Measurements from ENCODE around the gene PHF23. TPM values are rescaled to one million over a fixed set of nuclear protein-coding genes. Genes with fewer than 3 reads are reported as not detected.
A peak's percentile ranks its signal among the peaks of the same experiment; 100 is the strongest.

Gene PHF23
- total RNA-seq, 1 experiment from 2014 or later = 32.7 TPM

DNA sequence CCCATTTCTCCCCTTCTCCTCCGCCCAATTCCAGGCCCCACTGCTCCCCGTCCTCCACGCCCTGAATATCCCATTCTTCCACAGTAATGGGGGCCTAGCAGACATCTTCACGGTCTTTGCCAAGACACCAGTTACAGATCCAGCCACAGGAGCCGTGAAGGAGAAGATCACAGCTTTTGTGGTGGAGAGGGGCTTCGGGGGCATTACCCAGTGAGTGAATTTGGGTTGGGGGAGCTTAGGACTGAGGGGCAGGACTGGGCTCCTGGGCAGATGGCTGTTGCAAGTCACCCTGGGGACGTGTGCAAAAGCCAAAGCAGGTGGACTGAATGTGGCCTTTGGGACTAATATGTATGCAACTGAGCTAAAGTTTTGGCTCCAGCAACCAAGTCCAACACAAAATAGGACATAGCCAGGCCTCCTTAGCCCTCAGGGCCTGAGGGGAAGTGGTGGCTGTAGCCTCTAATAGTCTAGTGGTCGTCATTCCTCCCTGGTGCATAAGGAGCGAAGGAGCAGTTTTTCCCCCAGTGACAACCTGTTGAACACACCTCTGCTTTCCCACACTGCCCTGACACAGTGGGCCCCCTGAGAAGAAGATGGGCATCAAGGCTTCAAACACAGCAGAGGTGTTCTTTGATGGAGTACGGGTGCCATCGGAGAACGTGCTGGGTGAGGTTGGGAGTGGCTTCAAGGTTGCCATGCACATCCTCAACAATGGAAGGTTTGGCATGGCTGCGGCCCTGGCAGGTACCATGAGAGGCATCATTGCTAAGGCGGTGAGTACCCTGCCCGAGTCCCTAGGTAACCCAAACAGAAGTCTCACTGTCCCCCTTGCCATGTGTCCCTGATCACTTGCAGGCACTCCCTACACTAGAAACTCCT is 16.9 kb downstream of the PHF23 start:
- no peak for ATAC-seq
- TF ChIP-seq EZH2 (IDR thresholded peaks at IDR 0.05; ENCODE audit: low read length, unreplicated experiment) (no peak), EZH2phosphoT487 (IDR thresholded peaks at IDR 0.05; ENCODE audit: borderline replicate concordance, low read length) (no peak)
- TF ChIP-seq, protein P1, sequence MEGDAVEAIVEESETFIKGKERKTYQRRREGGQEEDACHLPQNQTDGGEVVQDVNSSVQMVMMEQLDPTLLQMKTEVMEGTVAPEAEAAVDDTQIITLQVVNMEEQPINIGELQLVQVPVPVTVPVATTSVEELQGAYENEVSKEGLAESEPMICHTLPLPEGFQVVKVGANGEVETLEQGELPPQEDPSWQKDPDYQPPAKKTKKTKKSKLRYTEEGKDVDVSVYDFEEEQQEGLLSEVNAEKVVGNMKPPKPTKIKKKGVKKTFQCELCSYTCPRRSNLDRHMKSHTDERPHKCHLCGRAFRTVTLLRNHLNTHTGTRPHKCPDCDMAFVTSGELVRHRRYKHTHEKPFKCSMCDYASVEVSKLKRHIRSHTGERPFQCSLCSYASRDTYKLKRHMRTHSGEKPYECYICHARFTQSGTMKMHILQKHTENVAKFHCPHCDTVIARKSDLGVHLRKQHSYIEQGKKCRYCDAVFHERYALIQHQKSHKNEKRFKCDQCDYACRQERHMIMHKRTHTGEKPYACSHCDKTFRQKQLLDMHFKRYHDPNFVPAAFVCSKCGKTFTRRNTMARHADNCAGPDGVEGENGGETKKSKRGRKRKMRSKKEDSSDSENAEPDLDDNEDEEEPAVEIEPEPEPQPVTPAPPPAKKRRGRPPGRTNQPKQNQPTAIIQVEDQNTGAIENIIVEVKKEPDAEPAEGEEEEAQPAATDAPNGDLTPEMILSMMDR (conservative IDR thresholded peaks at IDR 0.05; ENCODE audit: low read depth, low read length) = no peak
- peaks cover 25% of the 10 kb centered on the region for H3K79me2 ChIP-seq (ENCODE audit: low read length)
- H2AFZ ChIP-seq (ENCODE audit: low read length) = no peak overlapping the region
- H3F3A ChIP-seq (ENCODE audit: low read length, unreplicated experiment) = no peaks in the 10 kb centered on the region
- no peaks in the 10 kb centered on the region for H3K27me3 ChIP-seq (ENCODE audit: low read length)
- H3K27ac ChIP-seq (ENCODE audit: low read length) = no peak overlapping the region
- H4K20me1 ChIP-seq (ENCODE audit: low read length) = peaks cover 14% of the 10 kb centered on the region; the same call in 1 of the 2 replicates
- no peaks in the 10 kb centered on the region for H3K9me2 ChIP-seq (replicated peaks; ENCODE audit: low read length)
- H3K4me3 ChIP-seq (ENCODE audit: low read length) = no peak overlapping the region
- intact Hi-C loops (cut with micrococcal nuclease) = no loop called here
- ChIA-PET CTCF (no interaction called here), POLR2A (ENCODE audit: unreplicated experiment) (no interaction called here)
- H3K9me3 ChIP-seq (ENCODE audit: low read length) = no peaks in the 10 kb centered on the region
- no peak overlapping the region for H3K9ac ChIP-seq (ENCODE audit: low read length)
- no peak overlapping the region for H3K4me2 ChIP-seq (ENCODE audit: low read length)
- peaks cover 23% of the 10 kb centered on the region; the same call in 1 of the 2 replicates for H3K4me1 ChIP-seq (ENCODE audit: insufficient read depth, low read length)
- no peak for DNase-seq
- H3K36me3 ChIP-seq (ENCODE audit: low read depth, low read length) = peaks cover 26% of the 10 kb centered on the region
- TSS peak; percentile 32 for BruUV-seq (replicated peaks)

GRCh38 chr17:7221278-7222092 is 17.8 kb downstream of the PHF23 start:
- no TSS peak for BruUV-seq (replicated peaks)
- Histone ChIP-seq H3F3A (ENCODE audit: low read length, unreplicated experiment) (no peaks in the 10 kb centered on the region), H3K79me2 (ENCODE audit: low read length) (peaks cover 32% of the 10 kb centered on the region), H3K9me2 (replicated peaks; ENCODE audit: low read length) (no peaks in the 10 kb centered on the region), H3K9me3 (ENCODE audit: low read length) (no peaks in the 10 kb centered on the region), H2AFZ (ENCODE audit: low read length) (no peak overlapping the region), H3K27ac (ENCODE audit: low read length) (peak overlapping the region; percentile 97), H3K4me2 (ENCODE audit: low read length) (peak overlapping the region; percentile 86), H3K4me3 (ENCODE audit: low read length) (peak overlapping the region; percentile 81), H3K9ac (ENCODE audit: low read length) (peak overlapping the region; percentile 97), H3K36me3 (ENCODE audit: low read depth, low read length) (peaks cover 26% of the 10 kb centered on the region), H3K4me1 (ENCODE audit: insufficient read depth, low read length) (peaks cover 23% of the 10 kb centered on the region), H3K27me3 (ENCODE audit: low read length) (no peaks in the 10 kb centered on the region), H4K20me1 (ENCODE audit: low read length) (peaks cover 14% of the 10 kb centered on the region; the same call in 1 of the 2 replicates)
- ChIA-PET POLR2A (ENCODE audit: unreplicated experiment) (interaction anchor here (0.6 to 1.1 kb wide), 2 partner anchors 20 to 68 kb away, joined by 3 to 9 read pairs; no protein-coding TSS in a partner anchor), CTCF (no interaction called here)
- intact Hi-C loops (cut with micrococcal nuclease) = loop anchor here (2.0 kb wide), 1 partner anchor 13 kb away; the partner anchor contains the start of gene DVL2
- TF ChIP-seq, protein P1 (conservative IDR thresholded peaks at IDR 0.05; ENCODE audit: low read depth, low read length) = no peak
- TF ChIP-seq EZH2phosphoT487 (IDR thresholded peaks at IDR 0.05; ENCODE audit: borderline replicate concordance, low read length) (no peak), EZH2 (IDR thresholded peaks at IDR 0.05; ENCODE audit: low read length, unreplicated experiment) (no peak)
- ATAC-seq (no peak), DNase-seq (no peak)
